K562 (cell line): ENCODE results near the gene PLEK2. TPM values are rescaled to one million over a fixed set of nuclear protein-coding genes. Genes with fewer than 3 reads are reported as not detected.

ENCODE experiments used
- ATAC-seq: fragments of 200-7000 bp; cut with Tn5 transposase; 3 replicates; pipeline ENCODE4 v1.9.1; 2020; ENCODE audit warnings: moderate library complexity
- BruUV-seq: library from RNA; stranded (reverse); fragments of 400-500 nt; replicated peaks from 2 replicates; lab custom pipeline; 2021; lab: Mats Ljungman, UMichigan
- CTCF ChIA-PET: fragments of 300-600 bp; formaldehyde crosslinking; extraction: SDS; loops from one replicate; lab custom pipeline; 2021; ENCODE audit warnings: low intra/inter-chr PET ratio; lab: Yijun Ruan, JAX
- POLR2A ChIA-PET: fragments of 300-600, 350-650 bp; sonication (Branson Sonifier 250); formaldehyde crosslinking; extraction: SDS; loops from one replicate; lab custom pipeline; 2021; ENCODE audit warnings: antibody characterized with exemption, inconsistent platforms; lab: Yijun Ruan, JAX
- DNase-seq, 4 experiments: peaks; one replicate each; pipeline versions ENCODE4 v3.0.0 to v3.0.0-alpha.2; 2011 to 2018; ENCODE audit warnings: low spot score in 3 of 4, mixed read lengths in 3 of 4; ENCODE audit errors: extremely low read depth in 1 of 4
- FAIRE-seq: peaks from 2 replicates; lab custom pipeline; 2011; peaks lifted over from hg19 to GRCh38; lab: Jason Lieb, UNC
- H2AFZ ChIP-seq: 2 replicates; pipeline ENCODE4 v1.6.0; 2011; ENCODE audit warnings: low read depth, low read length, control low read depth, inconsistent platforms
- H3K27ac ChIP-seq: fragments of 200-600 bp; 3 replicates; pipeline ENCODE4 v1.8.0; 2011; ENCODE audit warnings: low read depth, mild to moderate bottlenecking, control low read depth, inconsistent platforms, low read length, moderate library complexity, mixed read lengths; ENCODE audit errors: extremely low read depth
- H3K27me3 ChIP-seq, 2 experiments: fragments of 300-600 bp in 1 of 2; 2 replicates in 1 of 2; 3 replicates in 1 of 2; pipeline versions ENCODE4 v1.6.0 to v1.8.0; 2011; ENCODE audit warnings: inconsistent platforms in 2 of 2, low read length in 2 of 2, mild to moderate bottlenecking in 1 of 2, mixed read lengths in 1 of 2, moderate library complexity in 1 of 2; ENCODE audit not compliant: control insufficient read depth in 2 of 2, insufficient read depth in 2 of 2
- H3K36me3 ChIP-seq: fragments of 300-600 bp; 3 replicates; pipeline ENCODE4 v1.8.0; 2011; ENCODE audit warnings: mild to moderate bottlenecking, low read length, inconsistent platforms; ENCODE audit not compliant: control insufficient read depth, insufficient read depth
- H3K4me1 ChIP-seq, 2 experiments: fragments of 200-600 bp in 1 of 2; replicated peaks in 1 of 2; 2 replicates in 1 of 2; 3 replicates in 1 of 2; pipeline versions ENCODE4 v1.5.1 to v1.8.0; 2011; ENCODE audit warnings: inconsistent platforms in 2 of 2, low read length in 2 of 2, mild to moderate bottlenecking in 1 of 2, mixed read lengths in 1 of 2, moderate library complexity in 1 of 2; ENCODE audit not compliant: control insufficient read depth in 2 of 2, insufficient read depth in 2 of 2
- H3K4me2 ChIP-seq: 2 replicates; pipeline ENCODE4 v1.6.1; 2011; ENCODE audit warnings: low read length, control low read depth, inconsistent platforms, mixed read lengths; ENCODE audit not compliant: insufficient read depth
- H3K4me3 ChIP-seq: fragments of 200-600 bp; sonication (generic), shearing (Covaris generic); 2 replicates; pipeline ENCODE4 v1.5.1; 2016; ENCODE audit warnings: control low read depth, inconsistent platforms
- H3K79me2 ChIP-seq: fragments of 200-600 bp; 3 replicates; pipeline ENCODE4 v1.8.0; 2011; ENCODE audit warnings: low read length, inconsistent platforms; ENCODE audit not compliant: control insufficient read depth, insufficient read depth
- H3K9ac ChIP-seq, 2 experiments: 2 replicates each; pipeline versions ENCODE4 v1.6.0 to v1.6.1; 2011; ENCODE audit warnings: low read depth in 2 of 2, low read length in 2 of 2, control low read depth in 1 of 2, inconsistent platforms in 1 of 2, mild to moderate bottlenecking in 1 of 2, mixed read lengths in 1 of 2; ENCODE audit not compliant: insufficient read depth in 1 of 2
- H3K9me1 ChIP-seq: one replicate; pipeline ENCODE4 v1.6.0; 2011; ENCODE audit warnings: inconsistent platforms, mild to moderate bottlenecking, low read length, moderate library complexity; ENCODE audit not compliant: control insufficient read depth, insufficient read depth
- H3K9me3 ChIP-seq: replicated peaks from 2 replicates; pipeline ENCODE4 v1.5.1; 2011; ENCODE audit warnings: low read depth, low read length, inconsistent platforms; ENCODE audit not compliant: control insufficient read depth, insufficient read depth
- H4K20me1 ChIP-seq: replicated peaks from 2 replicates; pipeline ENCODE4 v1.6.1; 2011; ENCODE audit warnings: low read length, inconsistent platforms, mixed read lengths; ENCODE audit not compliant: control insufficient read depth, insufficient read depth
- ARID1B ChIP-seq: fragments of 450-650 bp; IDR thresholded peaks from 2 replicates; pipeline ENCODE4 v1.6.1; 2016; ENCODE audit warnings: antibody characterized with exemption, mild to moderate bottlenecking, inconsistent platforms
- CBFA2T3 ChIP-seq: fragments of 450-650 bp; IDR thresholded peaks from 2 replicates; pipeline ENCODE4 v1.6.1; 2017
- CXXC5 ChIP-seq: fragments of 250-450 bp; sonication (Bioruptor Pico); IDR thresholded peaks from 2 replicates; pipeline ENCODE4 v1.8.0; 2022; ENCODE audit warnings: inconsistent platforms, mild to moderate bottlenecking, moderate library complexity
- E2F4 ChIP-seq: sonication (generic); formaldehyde crosslinking; IDR thresholded peaks from 2 replicates; pipeline ENCODE4 v1.8.0; 2022; ENCODE audit warnings: mild to moderate bottlenecking, low read depth, missing genetic modification reagents
- GATAD2B ChIP-seq: fragments of 450-650 bp; IDR thresholded peaks from 2 replicates; pipeline ENCODE4 v1.6.1; 2017; ENCODE audit warnings: mild to moderate bottlenecking, borderline replicate concordance
- MEIS2 ChIP-seq: fragments of 450-650 bp; IDR thresholded peaks from 2 replicates; pipeline ENCODE4 v1.6.1; 2014; ENCODE audit warnings: mild to moderate bottlenecking; ENCODE audit not compliant: partially characterized antibody
- MTA2 ChIP-seq: fragments of 450-650 bp; IDR thresholded peaks from 2 replicates; pipeline ENCODE4 v1.6.1; 2016; ENCODE audit warnings: low read depth
- PHTF2 ChIP-seq: fragments of 250-450 bp; sonication (Bioruptor Pico); IDR thresholded peaks from 2 replicates; pipeline ENCODE4 v1.5.0; 2021; ENCODE audit warnings: mild to moderate bottlenecking
- POLR2AphosphoS5 ChIP-seq: IDR thresholded peaks from 2 replicates; pipeline ENCODE4 v1.6.1; 2011; ENCODE audit warnings: mild to moderate bottlenecking, low read depth, low read length, moderate library complexity; ENCODE audit not compliant: control insufficient read depth, insufficient read depth
- POLR2H ChIP-seq: IDR thresholded peaks from 2 replicates; pipeline ENCODE4 v1.6.1; 2016; ENCODE audit warnings: missing genetic modification characterization, low read depth, mild to moderate bottlenecking, control low read depth, missing compliant biosample characterization, moderate library complexity
- PYGO2 ChIP-seq: fragments of 450-650 bp; IDR thresholded peaks from 2 replicates; pipeline ENCODE4 v1.6.1; 2016; ENCODE audit warnings: mild to moderate bottlenecking, missing genetic modification characterization, moderate library complexity, missing compliant biosample characterization
- RBM39 ChIP-seq: fragments of 200-400 bp; formaldehyde crosslinking; optimal IDR thresholded peaks from 2 replicates; pipeline ENCODE3; 2018; ENCODE audit warnings: low read depth, low read length
- SMC3 ChIP-seq: conservative IDR thresholded peaks from 2 replicates; pipeline ENCODE4 v1.6.1; 2011; ENCODE audit warnings: low read depth, low read length, improper control_type of control experiment; ENCODE audit not compliant: insufficient read depth
- SP1 ChIP-seq: sonication (generic); formaldehyde crosslinking; IDR thresholded peaks from 2 replicates; pipeline ENCODE4 v1.8.1; 2022; ENCODE audit warnings: mild to moderate bottlenecking, missing genetic modification reagents
- SPI1 ChIP-seq: IDR thresholded peaks from 2 replicates; pipeline ENCODE4 v1.6.1; 2011; ENCODE audit warnings: low read depth, low read length, control low read depth, borderline replicate concordance
- WHSC1 ChIP-seq: IDR thresholded peaks from one replicate; pipeline ENCODE4 v1.6.1; 2012; ENCODE audit warnings: low read length, control low read depth, inconsistent platforms
- ZMIZ1 ChIP-seq, 2 experiments: fragments of 150-350 bp in 1 of 2; IDR thresholded peaks; 2 replicates each; pipeline ENCODE4 v1.6.1; 2012 to 2016; ENCODE audit warnings: low read depth in 2 of 2, low read length in 2 of 2, mild to moderate bottlenecking in 1 of 2, moderate library complexity in 1 of 2
- ZNF23 ChIP-seq: fragments of 250-450 bp; sonication (Bioruptor Pico); IDR thresholded peaks from 2 replicates; pipeline ENCODE4 v1.4.0; 2020; ENCODE audit warnings: mild to moderate bottlenecking
- ZNF282 ChIP-seq: sonication (generic); formaldehyde crosslinking; IDR thresholded peaks from 2 replicates; pipeline ENCODE4 v1.8.1; 2023; ENCODE audit warnings: missing genetic modification reagents
- WGBS: fragments of 100-300 bp; shearing (Covaris generic); methylation state at CpG from one replicate; pipeline ENCODE4 v1.1.6; 2016; ENCODE audit warnings: low coverage, mixed read lengths; ENCODE audit not compliant: insufficient coverage; ENCODE audit errors: missing lambda C conversion rate; 5-methylcytosine and 5-hydroxymethylcytosine counted together
- in situ Hi-C: fragments of 300-500 bp; cut with MboI; formaldehyde crosslinking; loops from 4 replicates; pipeline ENCODE4 v1.15.0; 2018; ENCODE audit warnings: inconsistent platforms, mixed read lengths
- intact Hi-C: fragments of 100-400 bp; cut with micrococcal nuclease; formaldehyde crosslinking; loops from 2 replicates; pipeline ENCODE4 v1.14.2; 2022
- polyA plus RNA-seq, 8 experiments: library from polyadenylated mRNA; depleted of rRNA in 4 of 8; stranded (reverse) in 5 of 8; unstranded in 3 of 8; fragments of >200 nt; fragmentation: Nextera tagmentation in 2 of 8; fragmentation: Illumina TruSeq in 1 of 8; extraction: Ambion mirVana in 2 of 8; extraction: Trizol in 1 of 8; gene quantifications; 2 replicates each; pipeline versions ENCODE4 v1.2.1 to v1.2.3, GENCODE V29; 2011 to 2014; ENCODE audit warnings: inconsistent platforms in 1 of 8, missing spikeins in 1 of 8
- total RNA-seq, 7 experiments: library from RNA; depleted of rRNA in 6 of 7; stranded (reverse); fragments of >200 nt in 6 of 7; fragmentation: Illumina TruSeq in 2 of 7; extraction: Trizol in 2 of 7; gene quantifications; 2 replicates each; pipeline versions ENCODE4 v1.2.1 to v1.2.3, GENCODE V29; 2011 to 2021; ENCODE audit warnings: low replicate concordance in 1 of 7

PLEK2 gene
- total and polyA plus RNA-seq, 9 of the 15 experiments (the other 6 are each of a cell fraction or from before 2014, with no cell fraction given): not detected

GRCh38 chr14:67389275-67389674 is 22.7 kb downstream of the PLEK2 start:
- intact Hi-C loops: no loop called here
- no peak for FAIRE-seq
- 39% methylated on average over 3 of the region's 3 CpGs for WGBS
- no peak for TF ChIP-seq POLR2AphosphoS5
- no peak for TF ChIP-seq POLR2H (tag)
- TF ChIP-seq MTA2: no peak
- no peak for TF ChIP-seq ZMIZ1 (IDR thresholded peaks at IDR 0.05; ENCODE audit: low read depth in 2 of 2, low read length in 2 of 2)
- TF ChIP-seq SMC3: no peak
- TF ChIP-seq ZNF282 (CRISPR knock-in tag): no peak
- TF ChIP-seq PYGO2 (tag): no peak
- no peak for TF ChIP-seq MEIS2
- TF ChIP-seq ZNF23: no peak
- TF ChIP-seq WHSC1: no peak
- peak; percentile 35; the same call in 1 of the 2 replicates for TF ChIP-seq ARID1B
- peak; percentile 67 for TF ChIP-seq CBFA2T3
- TF ChIP-seq E2F4 (CRISPR knock-in tag): no peak
- peak; percentile 42; the same call in 1 of the 2 replicates for TF ChIP-seq CXXC5 (CRISPR knock-in tag)
- no peak for TF ChIP-seq SPI1
- no peak for TF ChIP-seq GATAD2B
- no peak for TF ChIP-seq PHTF2
- TF ChIP-seq SP1: no peak
- TF ChIP-seq RBM39: no peak

More at GRCh38 chr14:67389275-67389674, 22.7 kb downstream of the PLEK2 start:
- ATAC-seq: no peak
- Histone ChIP-seq H3K4me3 (no peak overlapping the region), H3K27me3 (no peaks in the 10 kb centered on the region), H3K79me2 (no peaks in the 10 kb centered on the region), H3K36me3 (peaks cover 29% of the 10 kb centered on the region), H3K9me1 (no peaks in the 10 kb centered on the region), H4K20me1 (no peaks in the 10 kb centered on the region), H3K4me2 (no peak overlapping the region), H3K9me3 (no peaks in the 10 kb centered on the region), H3K27ac (no peak overlapping the region), H3K9ac (peak overlapping the region in 1 of 2 experiments; percentile 69; a peak in 1 of 4 replicates), H3K4me1 (peaks cover 18 to 23% of the 10 kb centered on the region in 2 experiments; a peak in 4 of 5 replicates), H2AFZ (no peak overlapping the region)
- no peak for DNase-seq
- CTCF ChIA-PET: no interaction called here
- POLR2A ChIA-PET: no interaction called here
- in situ Hi-C loops: no loop called here
- no TSS peak for BruUV-seq
